Adrenal gland (tissue), 5 donors: ENCODE results near the gene ST6GALNAC4.

ENCODE experiments used
- CTCF ChIP-seq, 6 experiments: fragments of 450-650 bp in 4 of 6; fragments of 200-600 bp in 2 of 6; sonication (generic) in 1 of 6; IDR thresholded peaks; 1 replicate in 5 of 6; 2 replicates in 1 of 6; pipeline versions ENCODE4 v1.5.1 to v1.8.0; 2016 to 2021; ENCODE audit warnings: antibody characterized with exemption in 6 of 6, mild to moderate bottlenecking in 2 of 6, moderate library complexity in 1 of 6
- POLR2A ChIP-seq, 2 donors: fragments of 450-650 bp; IDR thresholded peaks; one replicate each; pipeline ENCODE4 v1.6.1; 2017; ENCODE audit warnings: antibody characterized with exemption in 2 of 2, mild to moderate bottlenecking in 2 of 2, moderate library complexity in 1 of 2
- donor health status: DM: no; HTN: no; CAD: no.

GRCh38 chr9:127961155-127961490 lies 44.3 kb upstream of the ST6GALNAC4 start:
- no peak for TF ChIP-seq CTCF (IDR thresholded peaks at IDR 0.05)
- TF ChIP-seq POLR2A (IDR thresholded peaks at IDR 0.05) = no peak
